Measurements from ENCODE around the gene SCN9A. TPM values are rescaled to one million over a fixed set of nuclear protein-coding genes. Genes with fewer than 3 reads are reported as not detected.
"Not testable (repeated sequence)": the region's sequence is repeated elsewhere in the genome, so short reads cannot be mapped to it uniquely, and the experiment has no call there.

SCN9A gene
- total RNA-seq, 1 experiment from 2014 or later: 0.38 TPM

DNA sequence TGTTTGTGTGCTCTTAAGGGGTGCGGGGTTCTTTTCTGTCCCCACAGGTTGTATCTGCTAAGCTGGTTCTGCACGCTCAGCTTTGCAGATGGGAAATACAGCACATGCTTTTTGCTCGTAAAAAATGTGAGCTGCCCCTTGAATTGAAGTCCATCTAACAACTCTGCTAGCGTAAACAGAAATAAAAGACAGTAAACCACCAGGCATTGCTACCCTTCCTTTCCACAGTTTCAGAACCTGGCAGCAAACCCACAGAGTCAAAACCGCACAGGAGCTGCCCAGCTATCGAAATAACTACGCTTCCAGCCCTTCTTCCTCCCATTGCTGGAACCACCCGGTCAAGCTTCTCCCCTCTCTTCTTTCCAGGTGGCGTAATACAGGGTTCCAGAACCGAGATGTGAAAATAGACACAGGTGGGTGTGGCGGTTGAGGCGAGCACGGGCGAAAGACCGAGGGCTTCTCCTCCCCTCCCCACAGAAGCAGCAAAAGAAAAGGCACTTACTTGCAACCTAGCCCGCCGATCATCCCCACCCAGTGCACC, 479 bp downstream of the SCN9A start:
- DNase-seq (ENCODE audit: low spot score): no peak

DNA sequence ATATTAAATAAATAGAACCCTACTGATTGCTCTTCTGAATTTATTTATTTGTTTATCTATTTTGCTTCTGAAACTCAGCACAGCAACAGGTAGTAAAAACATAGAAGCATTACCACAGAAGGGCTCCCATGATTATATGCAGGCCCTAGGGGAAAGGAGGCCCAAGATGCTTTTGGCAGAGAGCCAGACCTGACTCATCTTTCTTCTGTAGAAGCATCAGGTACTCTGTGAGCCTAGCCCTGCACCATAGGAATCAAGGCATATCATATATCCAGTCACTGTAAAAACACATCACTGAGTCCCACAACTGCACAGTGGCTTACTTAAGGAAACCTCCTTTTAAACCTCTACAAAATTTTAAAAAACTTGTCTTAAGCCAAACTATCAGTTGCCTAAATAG, 1.8 kb downstream of the SCN9A start:
- no peak for DNase-seq (ENCODE audit: low spot score)

DNA sequence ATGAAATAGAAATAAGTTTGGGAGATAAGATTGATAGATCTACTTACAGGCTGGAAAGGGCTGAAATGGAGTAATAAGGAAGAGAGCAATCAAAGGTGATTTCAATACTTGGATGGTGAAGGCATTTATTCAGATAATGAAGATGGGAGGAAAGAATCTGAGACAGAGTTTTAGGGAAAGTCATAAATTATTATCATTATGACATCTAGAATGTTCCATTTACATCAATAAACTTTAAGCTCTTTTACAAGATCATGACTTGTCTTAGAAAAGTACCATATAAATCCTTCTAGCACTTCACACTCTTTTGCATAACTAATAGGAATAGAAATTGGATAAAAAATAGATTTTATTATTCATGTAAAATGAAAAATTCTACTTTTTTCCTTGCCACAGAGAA, 2.2 kb downstream of the SCN9A start:
- no peak for DNase-seq (ENCODE audit: low spot score)

DNA sequence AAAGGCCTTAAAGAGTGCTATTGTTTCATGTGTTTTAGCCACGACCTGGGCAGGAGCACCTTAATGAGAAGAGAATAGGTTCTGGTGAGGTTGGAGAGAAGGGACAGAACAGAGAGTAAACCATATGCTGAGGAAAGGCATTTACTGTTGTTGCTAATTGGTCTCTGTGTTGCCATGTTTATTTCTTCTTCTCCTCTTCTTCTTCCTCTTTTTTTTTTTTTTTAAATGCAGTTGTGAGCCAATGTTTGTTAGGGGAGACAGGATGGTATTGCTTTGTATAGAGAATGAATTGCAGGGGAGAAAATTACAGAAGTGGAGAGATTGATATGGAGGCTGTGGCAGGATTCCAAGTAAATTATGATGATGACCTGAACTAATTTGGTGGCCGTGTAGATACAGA, 2.6 kb downstream of the SCN9A start:
- no peak for DNase-seq (ENCODE audit: low spot score)

DNA sequence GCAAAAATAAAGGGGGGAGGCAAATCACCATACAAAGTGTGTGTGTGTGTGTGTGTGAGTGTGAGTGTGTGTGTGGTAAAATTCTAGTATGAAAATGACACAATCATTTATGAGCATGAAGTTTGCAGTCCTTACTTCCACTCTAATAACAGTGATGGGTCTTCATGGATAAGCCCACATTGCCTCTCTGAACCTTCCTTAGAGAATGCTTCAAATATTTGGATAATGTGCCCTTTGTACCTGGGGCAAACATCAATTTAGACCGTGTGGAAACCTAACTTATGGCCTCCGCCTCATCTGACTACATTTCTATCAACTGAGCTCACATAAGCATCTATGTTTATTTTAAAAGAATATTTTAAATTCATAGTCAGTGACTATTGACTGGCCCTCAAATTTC, 3.7 kb downstream of the SCN9A start:
- no peak for DNase-seq (ENCODE audit: low spot score)

DNA sequence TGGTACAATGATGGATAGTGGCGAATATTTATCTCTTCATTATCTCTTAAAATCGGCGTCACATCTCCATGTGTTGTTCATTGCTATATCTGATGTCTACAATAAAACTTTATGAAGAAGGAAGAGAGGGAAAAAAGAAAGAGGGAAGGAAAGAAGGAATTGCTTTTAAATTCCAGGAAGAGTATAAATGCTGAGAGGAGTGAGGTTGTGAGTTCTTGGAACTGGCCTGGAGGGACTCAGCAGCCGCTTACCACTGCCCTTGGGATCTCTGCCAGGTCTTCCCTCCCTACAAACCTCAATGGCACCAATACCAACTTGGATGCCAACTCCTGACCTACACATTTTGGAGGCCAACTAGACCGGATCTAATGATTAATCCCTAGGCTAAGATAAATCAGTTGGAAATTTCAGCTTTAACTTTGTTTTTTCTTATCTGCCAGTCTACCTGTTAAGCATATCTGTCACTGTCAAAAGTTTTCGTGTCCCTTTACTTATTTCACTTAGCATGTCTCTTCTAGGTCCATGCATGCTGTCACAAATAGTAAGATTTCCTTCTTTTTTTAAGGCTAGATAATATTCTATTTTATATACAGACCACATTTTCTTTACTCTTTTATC, 9.8 kb downstream of the SCN9A start:
- DNase-seq (ENCODE audit: low spot score): no peak

DNA sequence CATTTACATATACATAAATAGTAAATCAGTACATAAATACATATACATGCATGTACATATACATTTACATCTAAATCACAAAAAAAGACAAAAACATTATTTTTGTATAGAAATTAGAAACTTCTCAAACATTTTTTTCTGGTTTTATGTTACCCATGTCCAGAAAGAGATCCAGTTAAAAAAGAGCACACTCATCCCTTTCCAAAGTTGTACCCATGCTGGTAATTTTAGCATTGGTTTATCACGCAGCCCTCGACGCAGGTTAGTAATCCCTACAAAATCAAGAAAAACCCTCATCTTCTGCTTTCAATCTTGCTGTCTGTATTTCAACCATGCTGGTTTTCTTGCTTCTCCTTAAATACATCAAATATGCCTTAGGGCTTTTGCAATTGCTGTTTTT, 10.5 kb downstream of the SCN9A start:
- no peak for DNase-seq (ENCODE audit: low spot score)

DNA sequence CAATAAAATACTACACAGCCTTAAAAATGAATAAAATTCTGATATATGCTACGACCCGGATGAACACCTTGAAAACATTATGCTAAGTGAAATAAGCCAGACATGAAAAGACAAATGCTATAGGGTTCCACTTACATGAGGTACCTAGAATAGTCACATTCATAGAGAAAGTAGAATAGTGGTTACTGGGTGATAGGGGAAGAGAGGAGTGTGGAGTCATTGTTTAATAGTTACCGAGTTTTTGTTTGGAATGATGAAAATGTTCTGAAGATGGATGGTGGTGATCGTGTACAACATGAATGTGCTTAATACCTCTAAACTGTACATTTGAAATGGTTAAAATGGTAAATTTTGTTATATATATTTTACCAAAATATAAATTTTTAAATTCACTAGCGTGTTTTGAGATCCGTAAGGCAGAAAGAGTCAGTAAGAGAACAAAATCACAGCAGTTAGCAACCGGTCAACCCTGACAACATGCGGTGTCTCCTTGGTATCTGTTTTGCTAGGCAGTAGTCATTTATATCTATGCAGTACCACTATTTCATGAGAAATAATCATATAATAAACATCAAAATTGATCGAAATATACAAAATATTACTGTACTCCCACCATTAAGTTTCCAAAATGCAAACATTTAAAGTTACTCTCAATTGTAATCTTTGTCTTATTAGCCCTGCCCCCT, 11.1 kb downstream of the SCN9A start:
- DNase-seq (ENCODE audit: low spot score): no peak

DNA sequence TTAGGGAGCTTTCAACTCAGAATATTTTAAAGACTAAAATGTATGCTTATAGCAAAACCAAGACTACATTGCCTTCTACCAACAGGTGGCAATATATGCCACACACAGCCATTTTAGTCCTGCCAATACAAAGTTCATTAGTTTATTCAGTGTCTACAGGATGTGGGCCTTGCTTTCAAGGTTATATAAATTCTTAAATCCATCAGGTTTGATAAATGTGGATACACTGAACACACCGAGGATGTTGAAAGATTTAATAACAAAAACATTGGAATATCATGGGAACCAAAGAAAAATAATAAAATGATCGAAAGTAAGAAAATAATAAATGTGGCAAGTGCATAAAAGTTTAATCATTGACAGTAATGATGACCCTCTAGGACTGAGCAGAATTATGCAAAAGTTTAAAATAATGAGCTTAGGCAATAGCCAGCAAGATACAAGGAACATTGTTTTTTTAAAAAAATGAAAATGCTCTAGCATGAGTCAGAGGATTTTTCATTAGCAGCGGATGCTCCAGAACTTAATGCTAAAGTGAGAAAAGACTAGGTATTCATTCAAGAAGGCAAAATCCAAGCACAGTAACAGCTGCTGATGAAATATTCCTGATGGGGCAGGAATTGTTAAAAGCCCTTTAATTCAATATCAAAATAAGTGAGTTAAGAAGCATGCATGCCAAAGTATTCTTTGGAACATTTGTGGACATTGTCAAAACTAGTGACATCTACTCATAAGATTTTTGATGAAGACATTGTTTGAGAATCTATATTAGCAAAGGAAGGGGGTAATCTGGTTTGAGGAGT, 14.2 kb downstream of the SCN9A start:
- DNase-seq (ENCODE audit: low spot score): peak; percentile 50

DNA sequence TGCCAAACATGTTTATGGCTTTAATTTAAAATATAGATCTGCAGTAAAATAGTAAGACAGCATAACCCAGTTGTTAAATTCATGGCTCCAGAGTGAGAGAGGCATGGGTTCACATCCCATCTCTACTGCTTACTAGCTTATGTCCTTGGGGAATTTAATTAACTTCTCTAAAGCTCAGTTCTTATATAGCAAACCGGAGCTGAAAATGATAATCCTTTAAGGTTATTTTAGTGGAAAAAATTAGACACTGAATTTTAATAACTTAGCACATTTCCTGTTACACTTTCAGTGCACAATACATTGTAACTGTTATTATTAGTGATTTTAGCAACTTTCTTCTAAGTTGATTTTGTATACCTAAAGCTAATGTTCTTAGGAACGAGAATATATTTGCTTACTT, 14.8 kb downstream of the SCN9A start:
- DNase-seq (ENCODE audit: low spot score): no peak

DNA sequence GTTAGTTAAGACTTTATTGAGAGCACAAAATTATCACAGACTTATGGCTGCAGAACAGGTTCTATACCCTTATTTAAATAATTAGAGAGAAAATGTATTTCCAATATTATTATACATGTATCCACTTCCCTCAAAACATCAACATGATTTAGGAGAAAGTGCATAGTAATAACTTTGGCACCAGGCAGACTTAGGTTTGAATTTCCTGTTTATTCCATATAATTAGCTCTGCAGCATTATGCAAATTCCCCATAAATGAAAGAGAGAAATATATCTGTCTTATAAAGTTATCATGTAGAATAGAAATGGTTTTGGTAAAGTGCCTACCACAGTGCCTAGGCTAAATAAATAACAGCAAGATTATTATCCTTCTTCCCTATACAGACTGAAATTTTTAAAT, 15.3 kb downstream of the SCN9A start:
- DNase-seq (ENCODE audit: low spot score): no peak

DNA sequence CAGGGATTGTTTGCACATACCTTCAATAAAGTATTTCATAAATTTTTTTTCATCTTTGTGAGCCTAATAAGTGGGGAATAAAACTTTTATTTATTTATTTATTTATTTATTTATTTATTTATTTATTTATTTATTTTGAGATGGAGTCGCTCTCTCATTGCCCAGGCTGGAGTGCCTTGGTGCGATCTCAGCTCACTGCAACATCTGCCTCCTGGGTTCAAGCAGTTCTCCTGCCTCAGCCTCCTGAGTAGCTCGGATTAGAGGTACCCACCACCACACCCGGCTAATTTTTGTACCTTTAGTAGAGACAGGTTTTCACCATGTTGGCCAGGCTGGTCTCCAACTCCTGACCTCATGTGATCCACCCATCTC, 17.8 kb downstream of the SCN9A start:
- DNase-seq (ENCODE audit: low spot score): not testable (repeated sequence)

DNA sequence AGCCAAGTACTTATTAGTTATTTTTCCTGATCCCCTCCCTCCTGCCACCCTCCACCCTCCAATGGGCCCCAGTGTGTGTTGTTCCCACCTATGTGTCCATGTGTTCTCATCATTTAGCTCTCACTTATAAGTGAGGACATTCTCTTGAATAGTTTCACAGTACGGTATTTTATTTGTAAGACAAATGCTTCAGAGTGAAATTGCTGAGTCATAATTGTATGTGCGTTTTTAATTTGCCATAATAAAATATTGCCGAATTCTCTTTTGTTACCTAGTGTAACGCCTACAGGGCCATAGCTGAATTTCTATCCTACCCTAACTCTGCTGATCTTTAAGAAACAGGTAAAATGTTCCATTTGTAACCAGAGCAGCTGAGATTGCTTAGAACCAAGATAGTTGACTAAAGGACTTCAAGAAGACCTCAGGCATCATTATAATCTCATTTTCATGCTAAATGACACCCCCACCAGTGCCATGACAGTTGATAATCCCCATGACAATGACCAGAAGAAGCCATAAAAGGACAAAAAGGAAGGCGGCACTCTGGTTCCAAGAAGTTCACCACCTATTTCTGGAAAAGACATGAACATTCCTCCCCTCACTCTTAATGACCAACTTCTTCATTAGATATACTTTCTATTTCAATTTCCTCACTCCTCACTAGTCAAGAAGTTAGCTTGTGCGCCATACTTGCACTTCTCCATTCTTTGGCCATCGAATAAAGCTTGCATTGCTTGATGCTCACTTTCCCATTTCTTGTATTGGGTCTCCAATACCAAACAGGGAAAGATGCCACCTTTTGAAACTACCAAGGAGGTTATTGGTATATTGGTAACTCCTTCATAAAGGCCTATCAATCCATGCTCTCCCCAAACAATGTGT, 18.4 kb downstream of the SCN9A start:
- DNase-seq (ENCODE audit: low spot score): no peak

DNA sequence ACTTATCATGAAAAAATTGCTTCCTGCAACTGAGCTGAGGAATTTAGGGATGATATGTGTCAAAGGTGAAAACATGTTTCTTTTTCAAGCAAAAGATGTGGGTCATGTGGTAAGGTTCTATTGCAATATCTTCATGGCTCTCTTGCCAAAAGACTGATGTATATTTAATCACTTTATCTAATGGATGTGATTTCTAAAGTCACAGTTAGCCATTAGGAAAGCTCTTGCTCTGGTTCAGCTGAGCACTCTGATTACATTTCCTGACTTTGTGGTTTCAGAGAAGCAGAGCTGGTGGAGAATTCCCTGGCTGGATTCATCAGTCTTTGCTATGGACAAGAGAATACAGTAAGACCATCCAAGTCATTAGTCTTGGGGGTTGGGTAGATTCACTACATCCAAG, 24.4 kb downstream of the SCN9A start:
- DNase-seq (ENCODE audit: low spot score): no peak

DNA sequence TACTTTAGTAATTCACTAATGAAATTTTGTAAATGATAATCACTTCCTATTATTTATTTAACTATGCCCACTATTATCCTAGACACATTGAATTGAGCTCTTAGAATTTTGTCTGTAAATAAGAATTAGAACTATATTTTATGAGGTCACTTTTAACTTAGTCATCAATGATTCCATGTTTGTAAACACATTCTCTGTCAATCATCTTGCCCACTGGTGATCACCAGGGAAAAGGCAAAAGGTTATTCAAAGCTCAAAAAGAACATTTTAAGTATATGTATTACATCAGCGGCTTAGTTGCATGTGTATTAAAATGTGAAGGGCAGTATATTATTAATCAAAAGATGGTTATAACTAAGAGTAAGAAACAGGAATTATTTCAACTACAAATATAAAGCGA, 25.2 kb downstream of the SCN9A start:
- DNase-seq (ENCODE audit: low spot score): no peak

DNA sequence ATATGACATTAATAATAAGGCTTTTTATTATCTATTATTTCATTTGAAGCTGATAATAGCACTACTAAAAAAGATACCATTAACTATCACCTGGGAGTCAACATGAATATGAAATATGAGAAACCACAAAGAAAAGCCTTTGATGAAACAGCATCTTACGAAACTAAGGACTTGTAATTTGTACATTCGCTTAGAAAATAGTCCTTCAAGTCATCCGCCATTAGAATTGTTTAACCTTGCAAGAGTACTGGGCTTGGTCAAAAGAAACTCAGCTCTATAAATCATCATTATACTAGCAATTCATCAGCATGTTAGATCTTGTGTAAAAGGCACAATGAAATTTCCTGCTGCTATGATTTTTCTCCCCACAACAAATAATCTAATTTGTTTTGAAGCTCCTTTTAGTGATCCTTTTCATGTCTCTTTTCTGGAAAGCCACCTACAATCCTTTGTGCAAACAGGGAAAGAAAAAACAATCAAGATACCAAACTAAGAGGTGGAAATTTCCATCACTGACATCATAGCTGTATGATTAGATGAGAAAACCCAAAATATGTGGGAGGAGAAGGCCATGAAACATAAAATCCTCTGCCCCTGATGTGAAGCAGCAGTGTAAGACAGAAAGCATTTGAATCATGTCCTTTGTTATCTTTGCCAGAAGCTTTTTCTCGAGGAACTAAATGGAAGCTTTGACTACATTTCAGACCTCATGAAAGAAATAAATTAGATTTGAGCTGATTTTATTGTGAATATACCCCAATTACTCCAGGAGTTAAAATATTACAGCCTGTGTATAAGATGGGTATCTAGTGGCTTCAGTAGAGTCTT, 31.2 kb downstream of the SCN9A start:
- DNase-seq (ENCODE audit: low spot score): no peak

DNA sequence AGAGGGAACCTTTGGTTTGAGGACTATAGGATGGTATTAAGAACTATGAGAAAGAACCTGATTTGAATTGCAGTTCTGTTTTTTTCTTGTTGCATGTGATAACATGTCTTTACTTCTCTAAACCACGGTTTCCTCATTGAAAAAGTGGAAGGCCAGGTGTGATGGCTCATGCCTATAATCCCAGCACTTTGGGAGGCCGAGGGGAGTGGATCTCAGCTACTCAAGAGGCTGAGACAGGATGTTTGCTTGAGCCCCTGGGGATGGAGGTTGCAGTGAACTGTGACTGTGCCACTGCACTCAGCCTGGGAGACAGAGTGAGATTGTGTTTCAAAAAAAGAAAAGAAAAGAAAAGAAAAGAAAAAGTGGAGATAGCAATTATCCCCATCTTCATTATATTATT, 32.3 kb downstream of the SCN9A start:
- DNase-seq (ENCODE audit: low spot score): no peak

DNA sequence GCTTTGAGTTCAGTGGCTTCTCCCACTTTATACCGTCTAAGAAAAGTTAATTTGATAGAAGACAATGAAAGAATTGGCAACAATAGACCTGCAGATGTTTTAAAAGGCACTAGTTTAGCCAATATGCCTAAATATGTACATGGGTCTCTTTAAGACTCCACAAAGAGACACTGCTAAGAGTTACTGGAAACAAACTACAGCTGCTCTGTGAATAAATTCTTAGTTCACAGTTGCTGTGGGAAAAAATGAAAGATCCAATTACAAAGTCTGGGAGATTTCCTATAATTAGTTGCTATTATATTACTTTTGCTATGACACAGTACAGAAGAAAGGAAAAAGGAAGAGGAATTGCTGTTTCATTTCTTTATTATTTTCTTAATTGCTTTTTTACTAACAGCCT, 34.3 kb downstream of the SCN9A start:
- no peak for DNase-seq (ENCODE audit: low spot score)

DNA sequence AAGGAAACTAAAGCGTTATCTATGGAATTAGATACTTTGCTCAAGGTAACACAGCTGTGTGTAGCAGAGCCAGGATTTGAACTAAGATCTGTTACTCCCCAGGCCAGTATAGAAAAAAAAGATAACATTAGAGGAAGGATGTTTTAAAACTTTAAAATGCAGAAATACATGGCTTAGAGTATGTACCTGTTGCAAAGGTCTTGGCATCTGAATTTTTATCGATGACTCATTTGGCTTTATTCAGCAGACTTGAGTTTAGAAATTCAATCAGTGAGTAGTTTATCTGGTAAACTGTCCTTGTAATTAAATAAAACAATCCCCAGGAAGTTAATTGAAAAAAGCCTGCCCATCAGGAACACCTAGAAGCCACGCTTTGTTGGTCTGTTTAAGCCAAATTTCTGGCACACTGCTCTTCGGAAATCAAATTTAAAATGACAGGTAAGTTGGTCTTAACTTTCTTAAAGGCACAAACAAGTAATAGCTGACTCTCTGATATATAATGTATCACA, 36.9 kb downstream of the SCN9A start:
- DNase-seq (ENCODE audit: low spot score): no peak

DNA sequence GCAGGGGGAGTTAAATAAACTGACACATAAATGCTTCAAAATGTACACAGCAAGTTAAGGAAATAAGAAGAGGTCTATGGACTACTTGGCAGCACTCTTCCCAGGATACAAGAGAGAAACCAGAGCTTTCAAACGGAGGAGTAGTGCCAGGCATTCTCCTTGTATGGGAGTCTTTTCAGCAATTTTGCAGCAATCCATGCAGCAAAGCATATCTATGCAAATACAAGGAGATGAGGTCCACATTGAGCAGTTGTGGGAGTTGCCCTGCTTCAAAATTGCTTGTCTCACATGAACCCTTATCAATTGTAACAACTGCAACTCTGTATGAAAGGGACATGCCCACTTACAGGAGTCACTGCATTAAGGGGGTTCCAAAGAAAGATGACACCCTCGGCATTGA, 37.8 kb downstream of the SCN9A start:
- DNase-seq (ENCODE audit: low spot score): no peak

DNA sequence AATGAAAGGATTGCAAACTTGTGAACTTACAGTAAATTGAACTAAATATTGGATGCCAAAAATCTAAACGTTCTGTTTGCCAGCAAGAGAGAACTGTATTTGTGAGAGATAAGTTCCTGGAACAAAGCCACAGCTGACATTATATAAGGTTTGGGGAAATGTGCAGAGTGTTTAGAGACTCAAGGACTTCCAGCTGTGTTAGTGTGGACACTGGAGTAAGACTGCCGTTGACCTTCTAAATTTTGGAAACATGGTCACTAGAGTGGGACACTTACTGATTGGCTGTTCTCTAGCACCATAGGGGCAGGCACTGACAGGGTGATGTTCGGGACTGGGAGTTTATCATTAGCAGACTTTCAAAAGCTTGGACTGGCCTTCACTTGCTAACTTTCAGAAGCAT, 40.5 kb downstream of the SCN9A start:
- DNase-seq (ENCODE audit: low spot score): no peak
